WTC11 (cell line): ENCODE data around the gene URB1. TPM values are rescaled to one million over a fixed set of nuclear protein-coding genes. Genes with fewer than 3 reads are reported as not detected.

Experiments used
- ATAC-seq: fragments of 200-7000 bp; cut with Tn5 transposase; 2 replicates; pipeline ENCODE4 v1.10.0; 2021; ENCODE audit warnings: mild to moderate bottlenecking, moderate library complexity
- CTCF ChIA-PET: fragments of 300-600 bp; sonication (Branson Sonifier 250); formaldehyde crosslinking; loops from one replicate; lab custom pipeline; 2021; ENCODE audit warnings: antibody characterized with exemption; lab: Charles Lee
- POLR2A ChIA-PET: fragments of 350-600 bp; sonication (Branson Sonifier 250); formaldehyde crosslinking; loops from one replicate; lab custom pipeline; 2021; ENCODE audit warnings: antibody characterized with exemption; lab: Charles Lee
- DNase-seq: peaks from one replicate; pipeline ENCODE4 v3.0.0; 2021; ENCODE audit warnings: low spot score
- H3K27ac Mint-ChIP-seq: 2 replicates; pipeline ENCODE4 v1.8.0; 2021; ENCODE audit warnings: mixed read lengths
- H3K27me3 Mint-ChIP-seq: 2 replicates; pipeline ENCODE4 v1.8.0; 2021; ENCODE audit warnings: low read depth, mild to moderate bottlenecking, moderate library complexity, mixed read lengths
- H3K36me3 Mint-ChIP-seq: 2 replicates; pipeline ENCODE4 v1.8.0; 2021; ENCODE audit warnings: mixed read lengths
- H3K4me1 Mint-ChIP-seq: 2 replicates; pipeline ENCODE4 v1.8.0; 2022; ENCODE audit warnings: mixed read lengths
- H3K4me3 Mint-ChIP-seq: 2 replicates; pipeline ENCODE4 v1.8.0; 2021; ENCODE audit warnings: mild to moderate bottlenecking, moderate library complexity, mixed read lengths
- H3K9me3 Mint-ChIP-seq: 2 replicates; pipeline ENCODE4 v1.8.0; 2021; ENCODE audit warnings: mixed read lengths
- CBFB ChIP-seq: sonication (generic); formaldehyde crosslinking; IDR thresholded peaks from 2 replicates; pipeline ENCODE4 v1.8.1; 2022; ENCODE audit warnings: mild to moderate bottlenecking, low read depth, missing genetic modification reagents
- FOXP1 ChIP-seq: sonication (generic); formaldehyde crosslinking; IDR thresholded peaks from 2 replicates; pipeline ENCODE4 v1.8.0; 2022; ENCODE audit warnings: missing genetic modification reagents, mild to moderate bottlenecking, moderate library complexity, borderline replicate concordance
- GABPB1 ChIP-seq: sonication (generic); formaldehyde crosslinking; IDR thresholded peaks from 2 replicates; pipeline ENCODE4 v1.8.1; 2023; ENCODE audit warnings: mild to moderate bottlenecking, missing genetic modification reagents
- GTF2I ChIP-seq: fragments of 250-450 bp; sonication (Bioruptor Pico); conservative IDR thresholded peaks from 2 replicates; pipeline ENCODE4 v1.4.0; 2021; ENCODE audit warnings: mild to moderate bottlenecking
- HMGA2 ChIP-seq: fragments of 250-450 bp; sonication (Bioruptor Pico); IDR thresholded peaks from 2 replicates; pipeline ENCODE4 v1.4.0; 2021; ENCODE audit warnings: mild to moderate bottlenecking, moderate library complexity
- IRF2 ChIP-seq: sonication (generic); formaldehyde crosslinking; IDR thresholded peaks from 2 replicates; pipeline ENCODE4 v1.8.0; 2022; ENCODE audit warnings: low read depth, missing genetic modification reagents, borderline replicate concordance
- MXD4 ChIP-seq: fragments of 250-450 bp; sonication (Bioruptor Pico); IDR thresholded peaks from 2 replicates; pipeline ENCODE4 v1.8.0; 2021; ENCODE audit warnings: mild to moderate bottlenecking, moderate library complexity, borderline replicate concordance
- PRRX2 ChIP-seq: fragments of 250-450 bp; sonication (Bioruptor Pico); IDR thresholded peaks from 2 replicates; pipeline ENCODE4 v1.8.0; 2021; ENCODE audit warnings: mild to moderate bottlenecking
- RELA ChIP-seq: sonication (generic); formaldehyde crosslinking; IDR thresholded peaks from 2 replicates; pipeline ENCODE4 v1.8.1; 2022; ENCODE audit warnings: missing genetic modification reagents, mild to moderate bottlenecking, borderline replicate concordance
- TCF7 ChIP-seq: sonication (generic); formaldehyde crosslinking; IDR thresholded peaks from 2 replicates; pipeline ENCODE4 v1.8.0; 2022; ENCODE audit warnings: mild to moderate bottlenecking, low read depth, missing genetic modification reagents, moderate library complexity
- TEAD1 ChIP-seq: sonication (generic); formaldehyde crosslinking; IDR thresholded peaks from 2 replicates; pipeline ENCODE4 v1.8.0; 2022; ENCODE audit warnings: mild to moderate bottlenecking, missing genetic modification reagents
- ZNF121 ChIP-seq: sonication (generic); formaldehyde crosslinking; IDR thresholded peaks from 2 replicates; pipeline ENCODE4 v1.8.0; 2023; ENCODE audit warnings: missing genetic modification reagents
- ZNF219 ChIP-seq: sonication (generic); formaldehyde crosslinking; IDR thresholded peaks from 2 replicates; pipeline ENCODE4 v1.8.0; 2023; ENCODE audit warnings: missing genetic modification reagents, mild to moderate bottlenecking, borderline replicate concordance
- ZNF317 ChIP-seq: sonication (generic); formaldehyde crosslinking; IDR thresholded peaks from 2 replicates; pipeline ENCODE4 v1.8.1; 2023; ENCODE audit warnings: low read depth, mild to moderate bottlenecking, moderate library complexity, missing genetic modification reagents, borderline replicate concordance
- ZNF423 ChIP-seq: fragments of 250-450 bp; sonication (Bioruptor Pico); IDR thresholded peaks from 2 replicates; pipeline ENCODE4 v2.1.2; 2022; ENCODE audit warnings: mild to moderate bottlenecking, moderate library complexity
- total RNA-seq: library from RNA; stranded (reverse); gene quantifications from 3 replicates; pipeline ENCODE4 v1.2.3, GENCODE V29; 2021
- TF ChIP-seq, protein P1 (sequence below): sonication (generic); formaldehyde crosslinking; IDR thresholded peaks from 2 replicates; pipeline ENCODE4 v1.8.1; 2023; ENCODE audit warnings: mild to moderate bottlenecking, missing genetic modification reagents, borderline replicate concordance
- TF ChIP-seq, protein P2 (sequence below): sonication (generic); formaldehyde crosslinking; IDR thresholded peaks from 2 replicates; pipeline ENCODE4 v1.8.1; 2022; ENCODE audit warnings: mild to moderate bottlenecking, missing genetic modification reagents, moderate library complexity, borderline replicate concordance
- TF ChIP-seq, protein P3 (sequence below): fragments of 250-450 bp; sonication (Bioruptor Pico); IDR thresholded peaks from 2 replicates; pipeline ENCODE4 v1.8.0; 2021; ENCODE audit warnings: mild to moderate bottlenecking
- TF ChIP-seq, protein P4 (sequence below): sonication (generic); formaldehyde crosslinking; IDR thresholded peaks from 2 replicates; pipeline ENCODE4 v1.8.1; 2023; ENCODE audit warnings: mild to moderate bottlenecking, moderate library complexity, missing genetic modification reagents
- TF ChIP-seq, protein P5 (sequence below): fragments of 250-450 bp; sonication (Bioruptor Pico); IDR thresholded peaks from 2 replicates; pipeline ENCODE4 v1.9.0; 2021; ENCODE audit warnings: moderate library complexity, mild to moderate bottlenecking, inconsistent platforms, borderline replicate concordance

Gene URB1
- total RNA-seq, 1 experiment from 2014 or later: 38.7 TPM

DNA sequence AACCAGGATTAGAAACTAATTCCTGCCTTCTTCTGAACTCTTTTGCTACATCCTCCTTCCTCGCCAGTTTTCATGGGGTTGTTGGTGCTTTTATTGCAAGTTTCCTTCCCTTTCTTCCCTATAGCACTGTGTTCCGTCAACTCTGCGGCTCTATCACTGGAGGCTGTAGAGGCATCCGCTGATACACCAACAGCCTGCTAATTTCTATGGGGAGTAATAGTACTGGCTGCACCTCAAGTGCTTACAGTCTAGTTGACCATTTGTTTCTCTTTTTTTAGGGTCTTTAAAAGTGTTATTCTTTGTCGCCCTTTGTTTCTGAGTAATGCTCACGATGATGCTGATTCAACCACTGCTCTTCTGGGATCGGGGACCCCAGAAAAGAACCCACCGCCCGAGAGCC, 114.7 kb downstream of the URB1 start:
- Mint-ChIP-seq H3K4me3 (peak overlapping the region; percentile 99), H3K9me3 (no peaks in the 10 kb centered on the region), H3K36me3 (peaks cover 11% of the 10 kb centered on the region), H3K27me3 (no peaks in the 10 kb centered on the region), H3K4me1 (peaks cover 16% of the 10 kb centered on the region), H3K27ac (peak overlapping the region; percentile 44)
- DNase-seq (no peak), ATAC-seq (peak; percentile 23)
- TF ChIP-seq, protein P1, sequence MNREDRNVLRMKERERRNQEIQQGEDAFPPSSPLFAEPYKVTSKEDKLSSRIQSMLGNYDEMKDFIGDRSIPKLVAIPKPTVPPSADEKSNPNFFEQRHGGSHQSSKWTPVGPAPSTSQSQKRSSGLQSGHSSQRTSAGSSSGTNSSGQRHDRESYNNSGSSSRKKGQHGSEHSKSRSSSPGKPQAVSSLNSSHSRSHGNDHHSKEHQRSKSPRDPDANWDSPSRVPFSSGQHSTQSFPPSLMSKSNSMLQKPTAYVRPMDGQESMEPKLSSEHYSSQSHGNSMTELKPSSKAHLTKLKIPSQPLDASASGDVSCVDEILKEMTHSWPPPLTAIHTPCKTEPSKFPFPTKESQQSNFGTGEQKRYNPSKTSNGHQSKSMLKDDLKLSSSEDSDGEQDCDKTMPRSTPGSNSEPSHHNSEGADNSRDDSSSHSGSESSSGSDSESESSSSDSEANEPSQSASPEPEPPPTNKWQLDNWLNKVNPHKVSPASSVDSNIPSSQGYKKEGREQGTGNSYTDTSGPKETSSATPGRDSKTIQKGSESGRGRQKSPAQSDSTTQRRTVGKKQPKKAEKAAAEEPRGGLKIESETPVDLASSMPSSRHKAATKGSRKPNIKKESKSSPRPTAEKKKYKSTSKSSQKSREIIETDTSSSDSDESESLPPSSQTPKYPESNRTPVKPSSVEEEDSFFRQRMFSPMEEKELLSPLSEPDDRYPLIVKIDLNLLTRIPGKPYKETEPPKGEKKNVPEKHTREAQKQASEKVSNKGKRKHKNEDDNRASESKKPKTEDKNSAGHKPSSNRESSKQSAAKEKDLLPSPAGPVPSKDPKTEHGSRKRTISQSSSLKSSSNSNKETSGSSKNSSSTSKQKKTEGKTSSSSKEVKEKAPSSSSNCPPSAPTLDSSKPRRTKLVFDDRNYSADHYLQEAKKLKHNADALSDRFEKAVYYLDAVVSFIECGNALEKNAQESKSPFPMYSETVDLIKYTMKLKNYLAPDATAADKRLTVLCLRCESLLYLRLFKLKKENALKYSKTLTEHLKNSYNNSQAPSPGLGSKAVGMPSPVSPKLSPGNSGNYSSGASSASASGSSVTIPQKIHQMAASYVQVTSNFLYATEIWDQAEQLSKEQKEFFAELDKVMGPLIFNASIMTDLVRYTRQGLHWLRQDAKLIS (CRISPR knock-in tag): no peak
- no peak for TF ChIP-seq ZNF317 (CRISPR knock-in tag)
- TF ChIP-seq, protein P2, sequence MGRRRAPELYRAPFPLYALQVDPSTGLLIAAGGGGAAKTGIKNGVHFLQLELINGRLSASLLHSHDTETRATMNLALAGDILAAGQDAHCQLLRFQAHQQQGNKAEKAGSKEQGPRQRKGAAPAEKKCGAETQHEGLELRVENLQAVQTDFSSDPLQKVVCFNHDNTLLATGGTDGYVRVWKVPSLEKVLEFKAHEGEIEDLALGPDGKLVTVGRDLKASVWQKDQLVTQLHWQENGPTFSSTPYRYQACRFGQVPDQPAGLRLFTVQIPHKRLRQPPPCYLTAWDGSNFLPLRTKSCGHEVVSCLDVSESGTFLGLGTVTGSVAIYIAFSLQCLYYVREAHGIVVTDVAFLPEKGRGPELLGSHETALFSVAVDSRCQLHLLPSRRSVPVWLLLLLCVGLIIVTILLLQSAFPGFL (CRISPR knock-in tag): no peak
- TF ChIP-seq, protein P3, sequence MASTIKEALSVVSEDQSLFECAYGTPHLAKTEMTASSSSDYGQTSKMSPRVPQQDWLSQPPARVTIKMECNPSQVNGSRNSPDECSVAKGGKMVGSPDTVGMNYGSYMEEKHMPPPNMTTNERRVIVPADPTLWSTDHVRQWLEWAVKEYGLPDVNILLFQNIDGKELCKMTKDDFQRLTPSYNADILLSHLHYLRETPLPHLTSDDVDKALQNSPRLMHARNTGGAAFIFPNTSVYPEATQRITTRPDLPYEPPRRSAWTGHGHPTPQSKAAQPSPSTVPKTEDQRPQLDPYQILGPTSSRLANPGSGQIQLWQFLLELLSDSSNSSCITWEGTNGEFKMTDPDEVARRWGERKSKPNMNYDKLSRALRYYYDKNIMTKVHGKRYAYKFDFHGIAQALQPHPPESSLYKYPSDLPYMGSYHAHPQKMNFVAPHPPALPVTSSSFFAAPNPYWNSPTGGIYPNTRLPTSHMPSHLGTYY (CRISPR knock-in tag): no peak
- no peak for TF ChIP-seq HMGA2 (CRISPR knock-in tag)
- TF ChIP-seq RELA (CRISPR knock-in tag): no peak
- TF ChIP-seq FOXP1 (CRISPR knock-in tag): no peak
- POLR2A ChIA-PET: no interaction called here
- CTCF ChIA-PET: interaction anchor here (1.1 to 2.7 kb wide), 4 partner anchors 29 to 412 kb away, joined by 3 to 16 read pairs (median 8); no protein-coding TSS in a partner anchor

DNA sequence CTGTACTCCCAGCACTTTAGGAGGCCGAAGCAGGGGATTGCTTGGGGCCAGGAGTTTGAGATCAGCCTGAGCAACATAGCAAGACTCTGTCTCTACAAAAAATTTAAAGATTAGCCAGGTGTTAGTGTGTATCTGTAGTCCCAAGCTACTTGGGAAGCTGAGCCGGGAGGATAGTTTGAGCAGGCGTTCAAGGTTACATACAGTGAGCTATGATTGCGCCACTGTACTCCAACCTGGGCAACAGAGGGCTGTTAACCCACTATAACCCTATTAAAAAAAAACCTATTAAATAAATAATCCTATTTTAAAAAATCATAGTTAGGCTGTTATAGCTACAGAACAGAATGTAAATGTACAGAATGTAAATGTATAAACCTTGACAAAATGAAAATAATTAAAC, 116.1 kb downstream of the URB1 start:
- ChIA-PET CTCF (interaction anchor here (0.8 kb wide), 1 partner anchor 29 kb away, joined by 3 read pairs; no protein-coding TSS in a partner anchor), POLR2A (interaction anchor here (0.7 kb wide), 1 partner anchor 129 kb away, joined by 5 read pairs; no protein-coding TSS in a partner anchor)
- TF ChIP-seq MXD4 (CRISPR knock-in tag) (no peak), ZNF219 (CRISPR knock-in tag) (no peak), GABPB1 (CRISPR knock-in tag) (no peak), IRF2 (CRISPR knock-in tag) (no peak), ZNF121 (CRISPR knock-in tag) (no peak), TCF7 (CRISPR knock-in tag) (no peak), ZNF423 (CRISPR knock-in tag) (no peak), PRRX2 (CRISPR knock-in tag) (no peak), GTF2I (CRISPR knock-in tag) (no peak), TEAD1 (CRISPR knock-in tag) (no peak), CBFB (CRISPR knock-in tag) (no peak)
- TF ChIP-seq, protein P4, sequence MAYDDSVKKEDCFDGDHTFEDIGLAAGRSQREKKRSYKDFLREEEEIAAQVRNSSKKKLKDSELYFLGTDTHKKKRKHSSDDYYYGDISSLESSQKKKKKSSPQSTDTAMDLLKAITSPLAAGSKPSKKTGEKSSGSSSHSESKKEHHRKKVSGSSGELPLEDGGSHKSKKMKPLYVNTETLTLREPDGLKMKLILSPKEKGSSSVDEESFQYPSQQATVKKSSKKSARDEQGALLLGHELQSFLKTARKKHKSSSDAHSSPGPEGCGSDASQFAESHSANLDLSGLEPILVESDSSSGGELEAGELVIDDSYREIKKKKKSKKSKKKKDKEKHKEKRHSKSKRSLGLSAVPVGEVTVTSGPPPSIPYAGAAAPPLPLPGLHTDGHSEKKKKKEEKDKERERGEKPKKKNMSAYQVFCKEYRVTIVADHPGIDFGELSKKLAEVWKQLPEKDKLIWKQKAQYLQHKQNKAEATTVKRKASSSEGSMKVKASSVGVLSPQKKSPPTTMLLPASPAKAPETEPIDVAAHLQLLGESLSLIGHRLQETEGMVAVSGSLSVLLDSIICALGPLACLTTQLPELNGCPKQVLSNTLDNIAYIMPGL (CRISPR knock-in tag): no peak
- TF ChIP-seq, protein P5, sequence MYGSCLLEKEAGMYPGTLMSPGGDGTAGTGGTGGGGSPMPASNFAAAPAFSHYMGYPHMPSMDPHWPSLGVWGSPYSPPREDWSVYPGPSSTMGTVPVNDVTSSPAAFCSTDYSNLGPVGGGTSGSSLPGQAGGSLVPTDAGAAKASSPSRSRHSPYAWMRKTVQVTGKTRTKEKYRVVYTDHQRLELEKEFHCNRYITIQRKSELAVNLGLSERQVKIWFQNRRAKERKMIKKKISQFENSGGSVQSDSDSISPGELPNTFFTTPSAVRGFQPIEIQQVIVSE (CRISPR knock-in tag): no peak
- TF ChIP-seq, protein P2 (CRISPR knock-in tag): no peak
- Mint-ChIP-seq H3K36me3 (peaks cover 14% of the 10 kb centered on the region), H3K27ac (no peak overlapping the region), H3K4me3 (no peak overlapping the region), H3K9me3 (no peaks in the 10 kb centered on the region), H3K27me3 (no peaks in the 10 kb centered on the region), H3K4me1 (peaks cover 16% of the 10 kb centered on the region)
- DNase-seq (no peak), ATAC-seq (no peak)
